Lower leg skin (tissue), 4 donors: ENCODE results near the gene IFI6. TPM values are rescaled to one million over a fixed set of nuclear protein-coding genes. Genes with fewer than 3 reads are reported as not detected.
"Not testable (repeated sequence)": the region's sequence is repeated elsewhere in the genome, so short reads cannot be mapped to it uniquely, and the experiment has no call there.

Experiments
- DNase-seq, 2 donors: peaks; one replicate each; pipeline ENCODE4 v3.0.0-alpha.2; 2019; ENCODE audit warnings: low spot score in 2 of 2
- H3K4me3 ChIP-seq: fragments of 200-600 bp; sonication (generic); 2 replicates; pipeline ENCODE4 v1.5.1; 2017; ENCODE audit warnings: mild to moderate bottlenecking, low read depth; ENCODE audit not compliant: poor library complexity, severe bottlenecking
- CTCF ChIP-seq, 3 donors: fragments of 450-650 bp; IDR thresholded peaks; one replicate each; pipeline ENCODE4 v1.5.1; 2016; ENCODE audit warnings: antibody characterized with exemption in 3 of 3, mild to moderate bottlenecking in 3 of 3, moderate library complexity in 2 of 3
- POLR2A ChIP-seq, 2 donors: fragments of 450-650 bp; IDR thresholded peaks; one replicate each; pipeline ENCODE4 v1.6.1; 2016 to 2017; ENCODE audit warnings: antibody characterized with exemption in 2 of 2, mild to moderate bottlenecking in 1 of 2, moderate library complexity in 1 of 2
- WGBS, 2 donors: methylation state at CpG; one replicate each; pipeline ENCODE4 v1.1.5; 2018; 5-methylcytosine and 5-hydroxymethylcytosine counted together
- intact Hi-C: fragments of 100-400 bp; cut with DNase I; formaldehyde crosslinking; loops from one replicate; pipeline ENCODE4 v1.15.0; 2023; ENCODE audit warnings: low total_unique reads
- total RNA-seq, 4 donors: library from RNA; depleted of rRNA; stranded (reverse); fragments of >200 nt; gene quantifications; one replicate each; pipeline ENCODE4 v1.1.0, GENCODE V29; 2016

Gene IFI6
- total RNA-seq, 4 donors from 2014 or later, result 11.8 to 21.4 (median 17.2) TPM

DNA sequence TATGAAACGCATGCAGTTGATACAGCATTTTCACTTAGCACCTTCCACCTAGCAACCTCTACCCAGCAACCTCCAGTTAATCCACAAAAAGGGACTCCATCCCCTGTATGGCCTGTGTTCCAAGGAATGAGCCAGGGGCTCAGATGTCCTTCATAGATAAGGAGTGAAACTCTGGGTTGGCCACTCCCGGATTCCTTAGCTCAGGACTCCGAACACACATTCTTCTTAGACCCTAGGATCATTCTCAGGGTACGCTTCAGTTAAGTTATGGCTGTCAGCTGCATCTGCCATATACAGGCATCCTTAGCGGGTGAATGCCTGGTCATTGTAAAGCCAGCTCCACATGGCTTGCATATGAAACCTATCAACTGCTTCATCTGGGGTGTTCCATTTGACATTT is 15.9 kb upstream of the IFI6 start:
- 89 to 96% methylated on average over 5 of the region's 5 CpGs for WGBS, 2 donors
- no peak for TF ChIP-seq POLR2A (IDR thresholded peaks at IDR 0.05)
- TF ChIP-seq CTCF (IDR thresholded peaks at IDR 0.05), result no peak
- DNase-seq, result no peak
- no peak overlapping the region for H3K4me3 ChIP-seq
- intact Hi-C loops, result no loop called here

DNA sequence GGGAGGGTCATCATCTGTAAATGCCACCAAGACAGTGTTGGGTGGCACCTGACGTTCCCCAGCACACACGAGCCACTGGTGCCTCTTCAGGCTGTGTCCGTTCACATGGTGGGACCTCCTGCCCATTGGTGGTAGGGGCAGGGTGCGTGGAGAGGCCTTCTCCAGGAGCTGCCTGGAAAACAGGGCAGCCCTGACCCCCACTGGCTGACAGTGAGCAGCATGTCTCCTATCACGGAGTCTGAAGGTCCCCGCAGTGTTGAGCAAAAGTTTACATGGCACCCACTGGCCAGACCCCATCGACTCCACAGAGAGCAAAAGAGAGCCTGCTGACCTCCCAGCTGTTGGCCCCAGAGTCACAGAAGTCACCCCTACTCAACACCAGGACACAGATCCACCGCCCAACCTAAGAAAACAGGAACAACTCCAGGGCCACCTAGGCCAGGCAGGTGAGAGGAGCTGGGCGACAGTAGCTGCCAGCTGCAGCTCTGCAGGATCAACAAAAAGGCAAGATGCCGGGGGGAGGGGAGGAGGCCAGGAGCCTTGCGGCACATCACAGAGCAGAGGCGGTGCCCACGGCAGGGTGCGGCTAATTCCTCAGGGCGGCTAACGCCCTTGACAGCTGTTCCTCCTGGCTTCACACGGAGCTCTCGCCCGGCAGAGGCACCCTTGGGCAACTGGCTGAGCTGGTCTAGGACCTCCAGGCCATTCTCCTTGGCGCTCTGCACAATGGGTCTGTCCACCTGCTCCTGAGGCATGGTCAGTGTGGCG is 14.4 kb upstream of the IFI6 start:
- intact Hi-C loops, result no loop called here
- DNase-seq, result no peak
- TF ChIP-seq CTCF (IDR thresholded peaks at IDR 0.05) (no peak), POLR2A (IDR thresholded peaks at IDR 0.05) (no peak)
- 57 to 66% methylated on average over 20 to 21 of the region's 21 CpGs for WGBS, 2 donors
- no peak overlapping the region for H3K4me3 ChIP-seq

GRCh38 chr1:27684176-27684575 is 12.2 kb upstream of the IFI6 start:
- intact Hi-C loops, result no loop called here
- no peak for TF ChIP-seq CTCF (IDR thresholded peaks at IDR 0.05)
- TF ChIP-seq POLR2A (IDR thresholded peaks at IDR 0.05), result no peak

DNA sequence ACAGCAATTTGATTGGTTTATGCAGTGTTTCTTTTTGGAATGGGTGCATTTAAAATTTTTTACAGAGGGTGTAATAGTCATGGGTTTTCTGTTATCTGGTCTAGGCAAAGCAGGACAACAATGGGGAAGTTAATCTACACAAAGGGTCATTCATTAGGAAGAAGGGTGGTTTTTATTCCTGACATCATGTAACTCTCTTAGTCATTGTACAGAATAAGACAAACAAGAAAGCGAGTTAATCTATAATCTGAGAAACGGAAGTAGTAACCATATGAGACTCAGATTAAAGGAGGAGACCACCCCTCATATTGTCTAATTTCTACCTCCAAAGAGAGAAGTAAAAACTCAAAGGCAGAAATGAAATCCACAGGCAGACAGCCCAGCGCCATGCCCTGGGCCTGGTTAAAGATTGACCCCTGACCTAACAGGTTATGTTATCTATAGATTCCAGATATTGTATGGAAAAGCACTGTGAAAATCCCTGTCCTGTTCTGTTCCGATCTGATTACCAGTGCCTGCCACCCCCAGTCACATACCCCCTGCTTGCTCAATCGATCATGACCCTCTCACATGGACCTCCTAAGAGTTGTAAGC is 10.5 kb upstream of the IFI6 start:
- H3K4me3 ChIP-seq, result no peak overlapping the region
- intact Hi-C loops, result no loop called here
- DNase-seq, result no peak
- WGBS, 2 donors, result 92 to 93% methylated on average over 5 of the region's 5 CpGs
- TF ChIP-seq POLR2A (IDR thresholded peaks at IDR 0.05) (no peak), CTCF (IDR thresholded peaks at IDR 0.05) (no peak)

More at GRCh38 chr1:27684176-27684575, 12.2 kb upstream of the IFI6 start:
- no peak overlapping the region for H3K4me3 ChIP-seq
- no peak for DNase-seq
- WGBS, 2 donors, result 90 to 97% methylated on average over 2 of the region's 2 CpGs

- DNase-seq, H3K4me3 ChIP-seq, intact Hi-C loops: not testable (repeated sequence)
- WGBS, 2 donors, result 96 to 98% methylated on average over 4 of the region's 4 CpGs
Measured at GRCh38 chr1:27681580-27681979, 9.6 kb upstream of the IFI6 start.

GRCh38 chr1:27680225-27680791 is 8.3 kb upstream of the IFI6 start:
- DNase-seq, H3K4me3 ChIP-seq, intact Hi-C loops: not testable (repeated sequence)
- 100% methylated on average over 2 of the region's 2 CpGs for WGBS, 2 donors
